Activated CD4-positive, alpha-beta T cell treated with anti-CD3 and anti-CD28 coated beads, Interleukin-2, Interleukin-6, amounts not matched to agents 100 ng/mL and 50 ng/mL, durations not matched to agents 16 hours and 8 hours (primary cell): ENCODE data around the gene BOC.

Source experiments
- DNase-seq: peaks from one replicate; pipeline ENCODE4 v3.0.0-alpha.2; 2020

The BOC gene

GRCh38 chr3:113227146-113227545, 15.8 kb downstream of the BOC start:
- DNase-seq, result no peak

- no peak for DNase-seq
These were observed 17.3 kb downstream of the BOC start for GRCh38 chr3:113228498-113229286.

- peak; percentile 11 for DNase-seq
These were observed 20.0 kb downstream of the BOC start for GRCh38 chr3:113231391-113231790.

GRCh38 chr3:113231827-113232253, 20.5 kb downstream of the BOC start:
- DNase-seq, result peak; percentile 13

- DNase-seq, result no peak
These were observed 21.0 kb downstream of the BOC start for GRCh38 chr3:113232342-113232741.

- no peak for DNase-seq
These were observed 22.1 kb downstream of the BOC start for GRCh38 chr3:113233497-113233896.

GRCh38 chr3:113234028-113234427, 22.7 kb downstream of the BOC start:
- no peak for DNase-seq

- no peak for DNase-seq
These were observed 23.4 kb downstream of the BOC start for GRCh38 chr3:113234688-113235260.

GRCh38 chr3:113238503-113238902, 27.1 kb downstream of the BOC start:
- DNase-seq, result no peak

- DNase-seq, result no peak
These were observed 29.5 kb downstream of the BOC start for GRCh38 chr3:113240841-113241240.

GRCh38 chr3:113241292-113242095, 30.1 kb downstream of the BOC start:
- no peak for DNase-seq

GRCh38 chr3:113242096-113242581, 30.8 kb downstream of the BOC start:
- DNase-seq, result no peak

- DNase-seq, result no peak
These were observed 31.7 kb downstream of the BOC start for GRCh38 chr3:113243071-113243470.

- DNase-seq, result no peak
These were observed 32.5 kb downstream of the BOC start for GRCh38 chr3:113243846-113244245.

- no peak for DNase-seq
These were observed 34.4 kb downstream of the BOC start for GRCh38 chr3:113245761-113246161.

- DNase-seq, result no peak
These were observed 35.7 kb downstream of the BOC start for GRCh38 chr3:113247068-113247467.

- DNase-seq, result no peak
These were observed 36.5 kb downstream of the BOC start for GRCh38 chr3:113247675-113248458.

GRCh38 chr3:113249111-113249510, 37.8 kb downstream of the BOC start:
- DNase-seq, result no peak

- DNase-seq, result no peak
These were observed 38.2 kb downstream of the BOC start for GRCh38 chr3:113249601-113250000.

GRCh38 chr3:113250566-113250965, 39.2 kb downstream of the BOC start:
- no peak for DNase-seq

- DNase-seq, result no peak
These were observed 40.5 kb downstream of the BOC start for GRCh38 chr3:113251817-113252216.

- DNase-seq, result no peak
These were observed 41.2 kb downstream of the BOC start for GRCh38 chr3:113252553-113252952.

- no peak for DNase-seq
These were observed 42.3 kb downstream of the BOC start for GRCh38 chr3:113253702-113254101.
